Left lung (tissue), 14 donors: ENCODE measurements around the gene TSPAN17. TPM values are rescaled to one million over a fixed set of nuclear protein-coding genes. Genes with fewer than 3 reads are reported as not detected.
"Not testable (repeated sequence)": the region's sequence is repeated elsewhere in the genome, so short reads cannot be mapped to it uniquely, and the experiment has no call there.

Experiments used
- ATAC-seq: fragments of 200-7000 bp; cut with Tn5 transposase; one replicate; pipeline ENCODE4 v1.9.1; 2020; ENCODE audit warnings: moderate library complexity
- DNase-seq, 4 donors: peaks; one replicate each; pipeline ENCODE4 v3.0.0-alpha.2; 2013 to 2020
- H3K27ac ChIP-seq, 2 donors: fragments of 200-600 bp; sonication (generic) in 1 of 2; one replicate each; pipeline versions ENCODE4 v1.5.0 to v1.8.0; 2020 to 2021
- H3K27me3 ChIP-seq, 2 donors: fragments of 200-600 bp; sonication (generic) in 1 of 2; one replicate each; pipeline versions ENCODE4 v1.5.0 to v1.8.0; 2020 to 2021
- H3K36me3 ChIP-seq, 2 donors: fragments of 200-600 bp; sonication (generic) in 1 of 2; one replicate each; pipeline versions ENCODE4 v1.5.0 to v1.8.0; 2020 to 2021
- H3K4me1 ChIP-seq, 2 donors: fragments of 200-600 bp; one replicate each; pipeline ENCODE4 v1.8.0; 2021
- H3K4me3 ChIP-seq, 2 donors: fragments of 200-600 bp; sonication (generic) in 1 of 2; one replicate each; pipeline versions ENCODE4 v1.5.0 to v1.8.0; 2020 to 2021; ENCODE audit warnings: mild to moderate bottlenecking in 1 of 2
- H3K9me3 ChIP-seq, 2 donors: fragments of 200-600 bp; sonication (generic) in 1 of 2; one replicate each; pipeline versions ENCODE4 v1.5.0 to v1.8.0; 2020 to 2021
- intact Hi-C, 2 donors: fragments of 100-400 bp; cut with DNase I; formaldehyde crosslinking; loops; one replicate each; pipeline versions ENCODE4 v1.11.2 to v1.14.2; 2022
- long read RNA-seq, 12 donors: library from polyadenylated mRNA in 2 of 12; unstranded in 2 of 12; transcript quantifications; one replicate each; pipeline ENCODE4 v2.0.0 and lab custom pipeline, GENCODE V29; 2019 to 2026
- polyA plus RNA-seq, 6 donors: library from polyadenylated mRNA; unstranded; fragments of 120-200 nt; gene quantifications; one replicate each; pipeline ENCODE4 v1.2.1, GENCODE V29; 2013; ENCODE audit not compliant: insufficient read length in 6 of 6
- total RNA-seq, 2 donors: library from RNA; stranded (reverse); fragmentation: NEBNext Ultra II Directional; extraction: Animal tissue kit (Norgen Biotek cat#: 25700); gene quantifications; one replicate each; pipeline ENCODE4 v1.2.1, GENCODE V29; 2021
- TF ChIP-seq, protein P1 (sequence below), 2 donors: fragments of 200-600 bp; sonication (generic) in 1 of 2; IDR thresholded peaks; one replicate each; pipeline versions ENCODE4 v1.5.0 to v1.8.0; 2021; ENCODE audit warnings: antibody characterized with exemption in 2 of 2
- donor health status: DM: no; HTN: yes; CAD: no.
- donor health status: DM: no; HTN: no; CAD: no.

The TSPAN17 gene, protein sequence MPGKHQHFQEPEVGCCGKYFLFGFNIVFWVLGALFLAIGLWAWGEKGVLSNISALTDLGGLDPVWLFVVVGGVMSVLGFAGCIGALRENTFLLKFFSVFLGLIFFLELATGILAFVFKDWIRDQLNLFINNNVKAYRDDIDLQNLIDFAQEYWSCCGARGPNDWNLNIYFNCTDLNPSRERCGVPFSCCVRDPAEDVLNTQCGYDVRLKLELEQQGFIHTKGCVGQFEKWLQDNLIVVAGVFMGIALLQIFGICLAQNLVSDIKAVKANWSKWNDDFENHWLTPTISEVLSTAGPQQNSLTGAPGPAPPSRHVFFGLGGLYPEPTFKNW
- total RNA-seq (10 to 100 TPM; 38.7 to 48.3 TPM), polyA plus RNA-seq (10 to 100 TPM; 26.0 to 36.3 (median 33.6) TPM)
- long read RNA-seq, donor 1, transcript TSPAN17-207 (9 exons, 2,457 nt), result major isoform, 10 of 21 reads
- long read RNA-seq, donor 1, partial matches to known transcripts, result 10 of 21 reads
- long read RNA-seq, donor 1, other reads (novel, unspliced or antisense), result 0 of 21 reads
- long read RNA-seq, donor 2, partial matches to known transcripts, result 0 of 4 reads
- long read RNA-seq, donor 2, other reads (novel, unspliced or antisense), result 0 of 4 reads
- long read RNA-seq, donor 3, transcript TSPAN17-207 (9 exons, 2,457 nt), result major isoform, 10 of 11 reads
- long read RNA-seq, donor 3, partial matches to known transcripts, result 0 of 11 reads
- long read RNA-seq, donor 3, other reads (novel, unspliced or antisense), result 0 of 11 reads
- long read RNA-seq, donor 4, partial matches to known transcripts, result 1 of 7 reads
- long read RNA-seq, donor 4, other reads (novel, unspliced or antisense), result 3 of 7 reads
- long read RNA-seq, donor 5, transcript TSPAN17-207 (9 exons, 2,457 nt), result major isoform, 6 of 9 reads
- long read RNA-seq, donor 5, partial matches to known transcripts, result 0 of 9 reads
- long read RNA-seq, donor 5, other reads (novel, unspliced or antisense), result 0 of 9 reads
- long read RNA-seq, donor 6, transcript TSPAN17-207 (9 exons, 2,457 nt), result major isoform, 5 of 10 reads
- long read RNA-seq, donor 6, partial matches to known transcripts, result 5 of 10 reads
- long read RNA-seq, donor 6, other reads (novel, unspliced or antisense), result 0 of 10 reads
- long read RNA-seq, donor 7, partial matches to known transcripts, result 19 of 21 reads
- long read RNA-seq, donor 7, other reads (novel, unspliced or antisense), result 0 of 21 reads
- long read RNA-seq, donor 8, partial matches to known transcripts, result 0 of 2 reads
- long read RNA-seq, donor 8, other reads (novel, unspliced or antisense), result 0 of 2 reads
- long read RNA-seq, donor 9, result 0 reads
- long read RNA-seq, donor 10, partial matches to known transcripts, result 0 of 5 reads
- long read RNA-seq, donor 10, other reads (novel, unspliced or antisense), result 2 of 5 reads
- long read RNA-seq, donor 11, transcript TSPAN17-207 (9 exons, 2,457 nt), result major isoform, 7 of 15 reads
- long read RNA-seq, donor 11, partial matches to known transcripts, result 7 of 15 reads
- long read RNA-seq, donor 11, other reads (novel, unspliced or antisense), result 0 of 15 reads
- long read RNA-seq, donor 12, partial matches to known transcripts, result 0 of 2 reads
- long read RNA-seq, donor 12, other reads (novel, unspliced or antisense), result 0 of 2 reads

DNA sequence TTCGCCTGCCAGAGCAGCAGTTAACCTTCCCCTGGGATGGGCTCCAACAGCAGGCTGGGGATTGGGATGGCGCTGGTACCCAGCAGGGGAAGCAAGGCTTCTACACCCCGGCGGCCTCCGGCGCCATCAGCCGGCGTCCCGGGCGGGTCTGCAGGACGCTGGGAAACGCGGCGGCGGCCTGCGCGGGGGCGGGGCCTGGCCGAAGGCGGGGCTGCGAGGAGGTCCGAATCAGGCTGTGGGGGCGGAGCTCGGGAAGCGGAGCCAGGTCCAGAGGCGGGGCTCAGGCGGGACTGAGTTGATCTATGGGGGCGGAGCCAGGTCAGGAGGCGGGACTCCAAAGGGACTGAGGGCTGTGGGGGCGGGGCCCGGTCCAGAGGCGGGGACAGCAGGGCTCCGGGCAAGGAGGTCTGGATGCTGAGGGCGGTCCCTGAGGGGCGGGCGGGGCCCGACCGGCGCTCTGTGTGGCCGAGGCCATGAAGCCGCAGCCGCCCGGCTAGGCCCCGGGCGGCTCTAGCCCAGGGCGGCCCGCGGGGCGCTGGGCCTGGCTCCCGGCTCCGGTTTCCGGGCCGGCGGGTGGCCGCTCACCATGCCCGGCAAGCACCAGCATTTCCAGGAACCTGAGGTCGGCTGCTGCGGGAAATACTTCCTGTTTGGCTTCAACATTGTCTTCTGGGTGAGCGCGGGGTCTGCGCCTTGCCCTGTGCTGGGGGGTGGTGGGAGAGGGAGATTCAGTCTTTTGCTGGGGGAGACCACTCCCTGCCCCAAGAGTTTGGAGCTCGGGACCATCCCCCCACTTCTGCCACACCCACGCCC lies at the start of gene TSPAN17:
Gene TSPAN17, plus strand, starts transcription at position 455 of the 813 bp plus-strand sequence. Its CDS starts 132 bp downstream, at position 587.
- H3K27ac ChIP-seq, result peak within 1 kb of the TSS; percentile 44 to 77
- peaks cover 14 to 17% of the 10 kb centered on the region in 2 donors for H3K4me1 ChIP-seq
- TF ChIP-seq, protein P1, sequence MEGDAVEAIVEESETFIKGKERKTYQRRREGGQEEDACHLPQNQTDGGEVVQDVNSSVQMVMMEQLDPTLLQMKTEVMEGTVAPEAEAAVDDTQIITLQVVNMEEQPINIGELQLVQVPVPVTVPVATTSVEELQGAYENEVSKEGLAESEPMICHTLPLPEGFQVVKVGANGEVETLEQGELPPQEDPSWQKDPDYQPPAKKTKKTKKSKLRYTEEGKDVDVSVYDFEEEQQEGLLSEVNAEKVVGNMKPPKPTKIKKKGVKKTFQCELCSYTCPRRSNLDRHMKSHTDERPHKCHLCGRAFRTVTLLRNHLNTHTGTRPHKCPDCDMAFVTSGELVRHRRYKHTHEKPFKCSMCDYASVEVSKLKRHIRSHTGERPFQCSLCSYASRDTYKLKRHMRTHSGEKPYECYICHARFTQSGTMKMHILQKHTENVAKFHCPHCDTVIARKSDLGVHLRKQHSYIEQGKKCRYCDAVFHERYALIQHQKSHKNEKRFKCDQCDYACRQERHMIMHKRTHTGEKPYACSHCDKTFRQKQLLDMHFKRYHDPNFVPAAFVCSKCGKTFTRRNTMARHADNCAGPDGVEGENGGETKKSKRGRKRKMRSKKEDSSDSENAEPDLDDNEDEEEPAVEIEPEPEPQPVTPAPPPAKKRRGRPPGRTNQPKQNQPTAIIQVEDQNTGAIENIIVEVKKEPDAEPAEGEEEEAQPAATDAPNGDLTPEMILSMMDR (IDR thresholded peaks at IDR 0.05), result no peak
- intact Hi-C loops, result no loop called here
- H3K4me3 ChIP-seq, result peak within 1 kb of the TSS; percentile 68 to 72
- H3K9me3 ChIP-seq, result no peaks in the 10 kb centered on the region
- no peaks in the 10 kb centered on the region for H3K27me3 ChIP-seq
- DNase-seq (peak; percentile 100), ATAC-seq (peak; percentile 97)
- H3K36me3 ChIP-seq, result peaks cover 0 to under 1% of the 10 kb centered on the region in 2 donors

DNA sequence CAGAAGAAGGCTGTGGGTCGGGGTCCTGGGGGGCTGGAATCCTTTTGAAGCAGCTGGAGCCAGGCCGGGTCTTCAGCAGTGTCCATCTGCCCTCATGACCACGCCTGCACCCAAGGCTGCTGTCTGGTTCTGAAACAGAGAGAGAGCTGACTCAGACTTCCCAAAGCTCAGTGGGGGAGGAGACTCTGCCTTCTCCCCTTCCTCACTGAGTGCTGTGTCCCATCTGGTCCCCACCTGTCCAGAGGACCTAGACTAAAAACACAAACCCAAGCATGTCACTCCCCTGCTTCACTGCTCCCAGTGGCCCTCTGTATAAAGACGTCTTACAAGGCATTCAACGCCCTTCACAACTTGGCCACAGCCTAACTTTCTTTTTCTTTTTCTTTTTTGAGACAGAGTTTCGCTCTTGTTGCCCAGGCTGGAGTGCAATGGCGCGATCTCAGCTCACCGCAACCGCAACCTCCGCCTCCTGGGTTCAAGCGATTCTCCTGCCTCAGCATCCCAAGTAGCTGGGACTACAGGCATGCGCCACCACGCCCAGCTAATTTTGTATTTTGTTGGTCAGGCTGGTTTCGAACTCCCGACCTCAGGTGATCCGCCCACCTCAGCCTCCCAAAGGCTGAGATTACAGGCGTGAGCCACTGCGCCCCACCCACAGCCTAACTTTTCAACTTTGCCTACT lies 47.4 kb upstream of the TSPAN17 start:
- peaks cover 0 to 10% of the 10 kb centered on the region in 2 donors for H3K4me1 ChIP-seq
- H3K9me3 ChIP-seq, DNase-seq, ATAC-seq, H3K4me3 ChIP-seq, H3K27ac ChIP-seq, H3K36me3 ChIP-seq, intact Hi-C loops: not testable (repeated sequence)
- peaks cover 0 to 41% of the 10 kb centered on the region in 2 donors for H3K27me3 ChIP-seq

DNA sequence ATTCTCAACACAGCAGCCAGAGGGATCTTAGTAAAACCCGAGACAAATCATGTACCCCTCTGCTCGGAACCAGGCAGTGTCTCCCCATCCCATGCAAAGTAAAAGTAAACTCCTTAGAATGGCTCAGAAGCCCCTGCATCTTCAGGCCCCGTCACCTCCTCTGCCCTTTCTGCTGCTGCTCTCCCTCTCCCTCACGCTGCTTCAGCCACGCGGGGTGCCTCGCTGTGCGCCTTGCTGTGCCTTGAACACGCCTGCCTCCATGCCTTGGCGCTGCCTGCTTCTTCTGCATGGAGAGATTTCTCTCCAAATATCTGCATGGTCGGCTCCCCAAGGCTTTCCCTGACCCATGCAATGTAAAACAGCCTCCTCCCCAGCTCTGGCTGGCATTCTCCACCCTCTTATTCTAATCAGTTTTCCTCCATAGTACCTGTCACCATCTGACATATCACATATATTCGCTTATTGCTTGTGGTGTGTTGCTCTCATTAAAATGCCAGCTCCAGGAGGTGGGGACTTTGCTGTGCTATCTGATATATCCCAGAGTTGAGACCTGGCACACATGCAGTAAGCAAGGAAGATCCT lies 45.3 kb upstream of the TSPAN17 start:
- no peak for ATAC-seq
- peak in 1 of 4 donors; percentile 58 for DNase-seq
- H3K27ac ChIP-seq, result no peak overlapping the region
- peaks cover 0 to 3% of the 10 kb centered on the region in 2 donors for H3K4me1 ChIP-seq
- H3K4me3 ChIP-seq, result no peak overlapping the region
- H3K9me3 ChIP-seq, result no peaks in the 10 kb centered on the region
- intact Hi-C loops, result no loop called here
- TF ChIP-seq, protein P1 (IDR thresholded peaks at IDR 0.05), result no peak
- no peaks in the 10 kb centered on the region for H3K36me3 ChIP-seq
- H3K27me3 ChIP-seq, result peaks cover 0 to 20% of the 10 kb centered on the region in 2 donors

DNA sequence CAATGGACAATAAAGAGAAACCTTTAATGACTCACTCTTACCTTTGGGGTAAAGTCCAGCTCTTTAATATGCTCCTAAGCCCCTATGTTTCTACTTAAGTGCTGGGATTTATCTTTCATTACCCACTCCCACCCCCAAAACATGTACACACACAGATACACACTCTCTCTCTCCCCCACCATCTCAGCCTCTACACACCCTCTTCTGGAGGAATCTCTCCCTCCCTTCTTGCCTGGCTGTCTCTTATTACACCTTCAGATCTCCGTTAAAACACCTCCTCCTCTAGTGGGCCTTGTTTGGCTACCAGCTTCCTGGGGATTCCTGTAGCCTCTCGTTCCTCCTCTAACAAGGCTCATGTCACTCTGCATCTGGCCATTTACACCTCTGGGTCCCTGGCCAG lies 44.2 kb upstream of the TSPAN17 start:
- no peak for DNase-seq
- no peak for ATAC-seq
- H3K9me3 ChIP-seq, result no peaks in the 10 kb centered on the region
- intact Hi-C loops, result no loop called here
- H3K27ac ChIP-seq, result no peak overlapping the region
- TF ChIP-seq, protein P1 (IDR thresholded peaks at IDR 0.05), result no peak
- peaks cover 0 to 11% of the 10 kb centered on the region in 2 donors for H3K27me3 ChIP-seq
- H3K36me3 ChIP-seq, result no peaks in the 10 kb centered on the region
- no peak overlapping the region for H3K4me3 ChIP-seq
- no peaks in the 10 kb centered on the region for H3K4me1 ChIP-seq
